GM23338 (cell line): ENCODE data around the gene NOL12.

Experiments used
- CTCF ChIP-seq, 2 experiments: fragments of 200-600 bp in 1 of 2; sonication (generic) in 1 of 2; conservative IDR thresholded peaks; 2 replicates each; pipeline versions ENCODE4 v1.5.1 to v1.6.1; 2016 to 2017; ENCODE audit warnings: antibody characterized with exemption in 2 of 2, low read depth in 2 of 2, mild to moderate bottlenecking in 2 of 2, moderate library complexity in 1 of 2
- EZH2 ChIP-seq: fragments of 200-600 bp; sonication (generic); IDR thresholded peaks from one replicate; pipeline ENCODE4 v1.8.0; 2017; ENCODE audit warnings: antibody characterized with exemption, mild to moderate bottlenecking, low read depth; ENCODE audit not compliant: unreplicated experiment
- EZH2phosphoT487 ChIP-seq: fragments of 200-600 bp; sonication (generic); IDR thresholded peaks from one replicate; pipeline ENCODE4 v1.8.1; 2018; ENCODE audit warnings: antibody characterized with exemption; ENCODE audit not compliant: unreplicated experiment
- POLR2AphosphoS5 ChIP-seq: IDR thresholded peaks from 2 replicates; pipeline ENCODE4 v1.6.1; 2016; ENCODE audit warnings: antibody characterized with exemption, low read depth
- REST ChIP-seq: IDR thresholded peaks from one replicate; pipeline ENCODE4 v1.6.1; 2018; ENCODE audit warnings: antibody characterized with exemption; ENCODE audit not compliant: unreplicated experiment

- TF ChIP-seq POLR2AphosphoS5: no peak
- no peak for TF ChIP-seq EZH2
- TF ChIP-seq CTCF (conservative IDR thresholded peaks at IDR 0.05; ENCODE audit: low read depth in 2 of 2): no peak
- TF ChIP-seq REST: no peak
- no peak for TF ChIP-seq EZH2phosphoT487
Observed at GRCh38 chr22:37733625-37734401, 47.7 kb downstream of the NOL12 start.
